ENCODE results near the gene PCNX1. TPM values are rescaled to one million over a fixed set of nuclear protein-coding genes. Genes with fewer than 3 reads are reported as not detected.

The PCNX1 gene
- total RNA-seq, 4 donors from 2014 or later, result 34.4 to 64.5 (median 42.0) TPM

- Histone ChIP-seq H3K4me1 (peaks cover 34 to 37% of the 10 kb centered on the region in 2 donors), H3K27me3 (no peaks in the 10 kb centered on the region), H3K36me3 (no peaks in the 10 kb centered on the region), H3K9me3 (no peaks in the 10 kb centered on the region), H3K27ac (no peak overlapping the region), H3K4me3 (no peak overlapping the region)
- DNase-seq, result no peak
- in situ Hi-C loops (cut with MboI; ENCODE audit: low sequenced_read_pairs in 4 of 4) (loop anchor here in 3 of 4 donors (5.0 to 10.0 kb wide), 2 partner anchors 62 to 65 kb away; no protein-coding TSS in a partner anchor), intact Hi-C loops (cut with DNase I; ENCODE audit: low total_unique reads) (loop anchor here (5.0 to 10.0 kb wide), 2 partner anchors 93 to 265 kb away; partner anchors contain the start of gene TTC9)
- no peak for ATAC-seq
- no peak for TF ChIP-seq POLR2A (IDR thresholded peaks at IDR 0.05)
- no peak for TF ChIP-seq CTCF (IDR thresholded peaks at IDR 0.05 in 4 of 5, conservative IDR thresholded peaks at IDR 0.05 in 1 of 5)
Observed at GRCh38 chr14:70909733-70910614, 2.7 kb downstream of the PCNX1 start.

GRCh38 chr14:70915415-70915814, 8.2 kb downstream of the PCNX1 start:
- in situ Hi-C loops (cut with MboI; ENCODE audit: low sequenced_read_pairs in 4 of 4) (loop anchor here in 1 of 4 donors (10.0 kb wide), 1 partner anchor 59 kb away; no protein-coding TSS in a partner anchor), intact Hi-C loops (cut with DNase I; ENCODE audit: low total_unique reads) (no loop called here)
- DNase-seq, result no peak
- no peaks in the 10 kb centered on the region for H3K27me3 ChIP-seq
- no peak for TF ChIP-seq CTCF (IDR thresholded peaks at IDR 0.05 in 4 of 5, conservative IDR thresholded peaks at IDR 0.05 in 1 of 5)
- TF ChIP-seq POLR2A (IDR thresholded peaks at IDR 0.05), result no peak
- H3K9me3 ChIP-seq, result no peaks in the 10 kb centered on the region
- no peaks in the 10 kb centered on the region for H3K36me3 ChIP-seq
- H3K27ac ChIP-seq, result no peak overlapping the region
- ATAC-seq, result no peak
- peaks cover 21 to 34% of the 10 kb centered on the region in 2 donors for H3K4me1 ChIP-seq
- no peak overlapping the region for H3K4me3 ChIP-seq

- peaks cover 17 to 38% of the 10 kb centered on the region in 2 donors for H3K4me1 ChIP-seq
- no peak overlapping the region for H3K4me3 ChIP-seq
- DNase-seq (no peak), ATAC-seq (no peak)
- H3K27me3 ChIP-seq, result no peaks in the 10 kb centered on the region
- intact Hi-C loops (cut with DNase I; ENCODE audit: low total_unique reads) (no loop called here), in situ Hi-C loops (cut with MboI; ENCODE audit: low sequenced_read_pairs in 4 of 4) (loop anchor here in 1 of 4 donors (10.0 kb wide), 1 partner anchor 59 kb away; no protein-coding TSS in a partner anchor)
- H3K36me3 ChIP-seq, result no peaks in the 10 kb centered on the region
- no peak overlapping the region for H3K27ac ChIP-seq
- TF ChIP-seq POLR2A (IDR thresholded peaks at IDR 0.05) (no peak), CTCF (IDR thresholded peaks at IDR 0.05 in 4 of 5, conservative IDR thresholded peaks at IDR 0.05 in 1 of 5) (no peak)
- no peaks in the 10 kb centered on the region for H3K9me3 ChIP-seq
Observed at GRCh38 chr14:70916300-70916699, 9.0 kb downstream of the PCNX1 start.

- in situ Hi-C loops (cut with MboI; ENCODE audit: low sequenced_read_pairs in 4 of 4), result loop anchor here in 1 of 4 donors (10.0 kb wide), 1 partner anchor 58 kb away; no protein-coding TSS in a partner anchor
- Histone ChIP-seq H3K27me3 (no peaks in the 10 kb centered on the region), H3K4me1 (peaks cover 17 to 40% of the 10 kb centered on the region in 2 donors), H3K36me3 (no peaks in the 10 kb centered on the region), H3K4me3 (no peak overlapping the region), H3K9me3 (no peaks in the 10 kb centered on the region), H3K27ac (no peak overlapping the region)
- intact Hi-C loops (cut with DNase I; ENCODE audit: low total_unique reads), result no loop called here
- ATAC-seq, result no peak
- TF ChIP-seq CTCF (IDR thresholded peaks at IDR 0.05 in 4 of 5, conservative IDR thresholded peaks at IDR 0.05 in 1 of 5) (no peak), POLR2A (IDR thresholded peaks at IDR 0.05) (no peak)
- no peak for DNase-seq
Observed at GRCh38 chr14:70916799-70917198, 9.5 kb downstream of the PCNX1 start.

All from gastrocnemius medialis (tissue), 4 donors.